NCI-H2029 (cell line): ENCODE measurements around the gene MAP2K3.

Experiments used
- DNase-seq: peaks from one replicate; lab custom pipeline; 2025; lab: John Stamatoyannopoulos, UW

Gene MAP2K3

GRCh38 chr17:21282850-21283249 lies 1.7 kb upstream of the MAP2K3 start:
- DNase-seq: no peak

GRCh38 chr17:21283482-21284318 lies 811 bp upstream of the MAP2K3 start:
- no peak for DNase-seq

- no peak for DNase-seq
These were observed 904 bp downstream of the MAP2K3 start for GRCh38 chr17:21285164-21286065.

- peak; percentile 72 for DNase-seq
These were observed 1.7 kb downstream of the MAP2K3 start for GRCh38 chr17:21286066-21286770.

- no peak for DNase-seq
These were observed 2.6 kb downstream of the MAP2K3 start for GRCh38 chr17:21286909-21287702.

- peak; percentile 78 for DNase-seq
These were observed 3.4 kb downstream of the MAP2K3 start for GRCh38 chr17:21287703-21288449.

- DNase-seq: no peak
These were observed 4.1 kb downstream of the MAP2K3 start for GRCh38 chr17:21288571-21289017.

- no peak for DNase-seq
These were observed 4.8 kb downstream of the MAP2K3 start for GRCh38 chr17:21289175-21289901.

- DNase-seq: no peak
These were observed 5.5 kb downstream of the MAP2K3 start for GRCh38 chr17:21289902-21290571.

GRCh38 chr17:21291357-21291756 lies 6.8 kb downstream of the MAP2K3 start:
- DNase-seq: no peak

- no peak for DNase-seq
These were observed 7.4 kb downstream of the MAP2K3 start for GRCh38 chr17:21291862-21292261.

GRCh38 chr17:21292867-21293830 lies 8.6 kb downstream of the MAP2K3 start:
- DNase-seq: no peak

- DNase-seq: no peak
These were observed 9.3 kb downstream of the MAP2K3 start for GRCh38 chr17:21293831-21294210.

- DNase-seq: no peak
These were observed 10.0 kb downstream of the MAP2K3 start for GRCh38 chr17:21294321-21295035.

GRCh38 chr17:21295036-21295952 lies 10.8 kb downstream of the MAP2K3 start:
- no peak for DNase-seq
